ENCODE data around the gene GSTM5.

The GSTM5 gene

DNA sequence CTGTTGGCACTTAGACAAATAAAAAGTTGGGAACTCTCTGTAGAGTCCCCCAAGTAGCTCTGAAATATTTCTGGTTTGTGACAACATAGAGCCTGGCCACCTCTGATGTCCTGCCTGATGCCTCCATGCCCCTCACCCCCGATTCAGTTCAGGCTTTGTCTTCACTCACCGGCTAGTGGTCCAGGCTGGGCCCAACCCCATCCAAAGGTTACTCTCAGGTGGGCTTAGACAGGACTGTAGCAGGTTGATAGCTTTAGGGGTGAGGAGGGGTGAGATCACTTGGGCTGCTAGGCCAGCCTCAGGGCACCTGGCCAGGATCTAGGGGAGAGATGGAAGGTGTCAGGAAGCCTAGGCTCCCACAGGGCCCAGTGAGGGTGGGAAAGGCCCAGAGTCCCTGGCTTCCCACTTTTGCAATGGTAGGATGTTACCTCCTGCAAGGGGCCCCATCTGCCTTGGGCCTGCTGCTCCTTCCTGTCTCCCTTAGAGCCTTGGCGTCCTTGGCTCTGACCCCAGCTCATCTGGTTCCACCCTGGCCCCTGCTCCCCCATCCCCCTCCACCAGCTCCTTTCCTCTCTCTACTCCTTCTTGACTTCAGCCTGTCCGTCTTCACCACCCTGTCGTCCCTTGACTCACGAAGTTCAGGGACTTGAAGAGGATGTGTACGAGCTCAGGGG is 44.9 kb downstream of the GSTM5 start:
- DNase-seq (ENCODE audit: insufficient read length, low spot score) (no peak), FAIRE-seq (no peak)
- no peak for TF ChIP-seq POLR2A (IDR thresholded peaks at IDR 0.05; ENCODE audit: low read depth, low read length)

DNA sequence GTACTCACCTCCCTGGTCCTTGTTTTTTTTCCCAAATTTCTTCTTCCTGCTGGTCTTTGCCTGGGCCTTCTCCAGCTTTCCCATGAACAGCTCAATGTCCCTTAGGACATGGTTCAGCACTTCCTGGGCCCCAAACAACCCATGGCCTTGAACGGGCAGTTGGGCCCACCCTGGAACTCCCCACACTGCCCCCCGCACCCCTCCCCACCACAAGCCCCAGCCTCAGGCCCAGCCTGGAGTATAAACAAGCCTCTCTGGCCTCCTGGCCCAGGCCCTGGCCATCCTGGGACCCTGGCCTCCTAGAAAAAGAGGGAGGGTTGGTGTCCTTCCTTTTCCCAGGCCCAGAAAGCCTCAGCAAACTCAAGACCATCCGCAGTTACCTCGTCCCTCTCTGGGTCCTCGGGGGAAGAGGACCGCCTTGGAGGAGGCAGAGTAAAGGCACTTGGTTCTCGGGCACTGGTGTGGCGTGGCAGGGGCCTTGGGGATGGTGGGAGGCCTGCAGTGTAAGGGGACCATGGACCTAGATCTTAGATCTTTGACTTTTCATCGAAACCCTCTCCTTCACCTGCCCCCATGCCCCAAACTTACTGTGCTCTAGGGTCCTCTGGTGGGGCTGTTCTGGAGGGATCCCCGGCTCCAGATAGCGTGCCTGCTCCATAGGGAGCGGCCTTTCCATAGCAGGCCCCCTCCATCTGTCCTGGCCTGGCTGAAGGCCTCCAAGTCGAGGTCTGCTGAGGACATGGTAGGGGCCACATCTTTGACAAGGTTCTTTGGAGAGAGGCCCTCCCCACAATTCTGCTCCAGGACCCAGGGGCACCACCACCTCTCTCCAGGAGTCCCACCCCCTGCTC is 46.1 kb downstream of the GSTM5 start:
- no peak for FAIRE-seq
- no peak for TF ChIP-seq POLR2A (IDR thresholded peaks at IDR 0.05; ENCODE audit: low read depth, low read length)

DNA sequence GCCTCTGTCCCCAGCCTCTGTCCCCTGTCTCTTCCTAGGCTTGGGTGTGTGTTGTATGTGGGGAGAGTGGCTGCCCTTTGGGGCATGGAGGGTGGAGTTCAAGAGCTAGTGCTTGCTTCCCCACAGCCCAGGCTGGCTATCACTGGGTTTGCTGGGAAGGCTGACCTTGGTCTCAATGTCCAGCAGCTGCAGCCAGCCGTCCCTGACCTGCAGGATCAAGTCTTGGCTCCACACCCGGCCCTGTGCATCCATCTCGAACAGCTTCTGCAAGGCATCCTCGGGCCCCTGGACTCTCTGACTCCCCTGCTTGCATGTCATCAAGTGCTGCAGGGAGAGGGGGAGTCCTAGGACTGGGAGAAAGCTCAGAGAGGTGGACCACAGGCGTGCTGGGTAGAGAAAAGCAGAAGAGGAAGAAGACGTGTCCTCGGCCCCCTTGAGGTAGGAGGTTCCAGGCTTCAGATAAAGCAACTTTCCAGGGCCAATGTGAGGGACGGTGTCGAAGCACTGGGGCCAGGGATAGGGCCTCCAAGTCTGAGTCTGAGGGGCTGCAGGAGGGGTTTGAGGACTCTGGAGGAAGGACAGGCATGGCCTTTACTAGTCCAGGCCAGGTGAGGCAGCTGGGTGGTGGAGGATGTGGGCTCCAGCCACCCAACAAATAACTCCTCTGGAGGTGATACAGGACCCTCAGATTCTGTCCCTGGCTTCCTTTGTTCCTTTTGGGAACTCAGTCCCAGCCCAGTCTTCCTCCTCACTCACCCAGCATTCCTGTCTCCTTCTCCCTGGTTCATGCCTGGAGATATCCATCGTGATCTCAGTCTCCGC is 47.7 kb downstream of the GSTM5 start:
- TF ChIP-seq POLR2A (IDR thresholded peaks at IDR 0.05; ENCODE audit: low read depth, low read length), result no peak
- DNase-seq (ENCODE audit: insufficient read length, low spot score) (no peak), FAIRE-seq (no peak)

More for the DNA sequence above, 46.1 kb downstream of the GSTM5 start:
- no peak for DNase-seq (ENCODE audit: insufficient read length, low spot score)

DNA sequence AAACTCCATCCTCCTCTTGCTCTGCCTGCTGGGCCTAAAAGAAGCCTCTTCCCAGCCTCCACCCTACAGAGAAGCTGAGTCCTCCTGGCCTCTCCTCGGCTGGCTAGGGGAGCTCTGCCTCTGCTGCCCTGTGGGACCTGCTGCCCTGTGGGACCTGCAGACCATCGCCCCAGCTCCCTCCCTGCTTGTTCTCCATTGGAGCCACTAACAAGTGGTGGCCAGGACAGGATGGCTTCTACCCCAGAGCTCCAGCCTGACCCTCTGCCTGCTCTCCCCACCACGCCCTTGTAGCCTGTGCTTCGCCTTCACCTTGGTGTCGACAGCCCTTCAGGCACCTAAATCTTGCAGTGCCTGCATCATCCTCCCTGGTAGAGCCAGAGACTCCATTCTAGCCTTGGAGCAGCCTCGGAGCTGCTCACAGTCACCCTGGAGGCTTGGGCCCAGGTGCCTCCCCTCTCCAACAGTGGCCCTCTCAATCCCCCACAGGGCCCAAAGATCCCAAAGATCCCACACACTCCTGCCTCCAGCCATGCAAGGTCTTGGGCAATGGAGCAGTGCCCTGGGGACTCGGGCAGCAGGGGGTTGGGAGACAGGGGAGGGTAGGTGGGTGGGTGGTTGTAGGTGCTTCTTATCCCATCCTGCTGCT is 48.7 kb downstream of the GSTM5 start:
- no peak for TF ChIP-seq POLR2A (IDR thresholded peaks at IDR 0.05; ENCODE audit: low read depth, low read length)
- DNase-seq (ENCODE audit: insufficient read length, low spot score) (no peak), FAIRE-seq (no peak)

DNA sequence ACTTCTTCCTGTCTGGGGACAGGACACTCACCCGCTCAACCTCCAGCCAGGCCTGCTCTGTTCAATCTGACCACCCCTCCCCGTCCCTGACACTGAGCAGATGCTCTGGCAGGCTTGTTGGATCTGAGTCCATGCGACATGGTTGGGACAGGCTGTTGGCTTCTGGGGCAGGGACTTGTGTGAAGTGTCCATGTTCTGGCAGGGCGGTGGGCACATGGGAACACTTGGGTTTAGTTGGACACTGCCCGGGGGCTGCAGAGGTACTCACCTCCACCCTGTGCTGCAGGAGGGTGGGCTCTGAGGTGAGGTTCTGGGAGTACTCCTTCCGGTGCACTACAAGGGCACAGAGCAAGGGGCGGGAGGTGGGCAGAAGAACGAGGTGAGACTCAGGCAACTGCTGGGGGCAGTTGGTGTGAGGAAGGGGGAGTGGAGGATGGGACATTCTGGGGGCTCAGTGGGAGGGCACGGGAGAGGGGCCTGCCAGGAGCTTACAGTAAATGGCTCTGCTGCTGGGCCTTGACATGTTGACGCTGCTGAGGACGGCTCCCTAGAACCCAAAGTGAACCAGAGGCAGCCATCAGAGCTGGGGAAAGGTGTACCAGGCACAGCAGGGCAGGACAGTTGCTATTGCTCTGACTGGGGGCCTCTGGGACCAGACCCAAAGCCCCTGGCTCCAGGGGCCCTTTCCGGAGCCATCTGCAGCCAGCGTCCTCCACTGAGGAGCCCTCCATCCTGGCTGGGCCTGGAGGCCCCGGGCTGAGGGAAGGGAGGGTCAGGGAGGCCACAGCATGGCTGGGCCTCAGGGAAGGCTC is 49.4 kb downstream of the GSTM5 start:
- FAIRE-seq, result no peak
- DNase-seq (ENCODE audit: insufficient read length, low spot score), result no peak
- TF ChIP-seq POLR2A (IDR thresholded peaks at IDR 0.05; ENCODE audit: low read depth, low read length), result no peak

DNA sequence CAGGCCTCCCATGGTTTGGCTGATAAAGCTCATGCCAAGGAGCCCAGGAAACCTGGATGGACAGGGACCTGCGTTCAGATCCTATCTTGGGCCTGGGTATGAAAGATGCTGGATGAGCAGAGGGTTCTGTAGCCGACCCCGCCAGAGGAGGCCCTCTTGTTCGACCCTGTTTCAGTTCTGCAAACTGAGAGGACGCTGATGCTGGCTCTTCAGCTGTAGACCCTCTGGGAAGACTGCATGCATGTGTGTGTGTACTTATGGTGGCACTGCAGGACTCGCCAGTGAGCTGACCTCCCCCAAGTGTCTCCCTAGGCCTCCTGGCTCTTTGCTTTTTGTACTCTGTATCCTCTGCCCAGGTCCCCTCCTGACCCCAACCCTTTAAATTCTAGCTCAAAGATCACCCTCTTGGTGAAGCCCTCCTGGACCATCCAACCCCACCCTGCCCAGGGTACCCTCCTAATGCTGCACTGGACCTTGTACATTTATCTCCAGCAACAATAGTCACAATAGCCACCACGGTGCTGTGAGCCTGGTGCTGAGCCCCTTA is 50.1 kb downstream of the GSTM5 start:
- no peak for TF ChIP-seq POLR2A (IDR thresholded peaks at IDR 0.05; ENCODE audit: low read depth, low read length)
- FAIRE-seq (no peak), DNase-seq (ENCODE audit: insufficient read length, low spot score) (no peak)

DNA sequence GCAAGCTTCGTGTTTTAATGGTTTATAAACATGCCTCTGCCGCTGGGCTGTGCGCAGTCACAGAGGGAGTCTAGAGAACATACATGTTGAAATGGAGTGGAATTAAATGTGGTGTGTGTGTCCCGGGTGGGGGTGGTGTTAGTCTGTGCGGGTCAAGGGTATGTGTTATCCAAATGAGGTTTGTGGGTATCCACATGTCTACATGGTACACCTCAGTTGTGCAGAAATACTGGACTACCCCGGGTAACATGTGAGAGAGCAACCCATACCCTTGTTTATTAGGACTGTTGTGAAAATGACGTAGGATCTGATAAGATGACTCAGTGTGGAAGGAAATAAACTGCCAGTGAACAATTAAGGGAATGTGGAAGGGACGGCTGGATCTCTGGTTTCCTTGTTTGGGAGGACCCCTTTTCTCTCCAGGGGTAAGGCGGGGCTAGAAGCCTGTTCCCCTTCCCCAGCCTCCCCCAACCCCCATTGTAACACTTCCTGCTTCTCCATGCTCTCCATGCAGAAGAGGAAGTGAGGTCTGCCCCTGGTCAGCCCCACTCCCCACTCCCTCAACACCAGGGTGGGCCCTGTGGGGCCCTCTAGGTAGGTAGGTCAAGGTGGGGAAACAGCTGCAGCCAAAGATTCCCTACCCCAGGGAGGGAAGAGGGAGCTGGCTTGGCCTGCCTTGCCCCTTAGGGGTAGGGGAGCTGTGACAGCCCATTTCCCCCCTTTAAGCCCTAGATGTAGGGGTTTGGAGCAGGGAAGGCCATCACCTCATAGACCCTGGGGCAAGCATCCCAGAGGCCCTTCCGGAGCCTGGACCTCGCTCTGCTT is 51.0 kb downstream of the GSTM5 start:
- DNase-seq (ENCODE audit: insufficient read length, low spot score) (no peak), FAIRE-seq (no peak)
- no peak for TF ChIP-seq POLR2A (IDR thresholded peaks at IDR 0.05; ENCODE audit: low read depth, low read length)

DNA sequence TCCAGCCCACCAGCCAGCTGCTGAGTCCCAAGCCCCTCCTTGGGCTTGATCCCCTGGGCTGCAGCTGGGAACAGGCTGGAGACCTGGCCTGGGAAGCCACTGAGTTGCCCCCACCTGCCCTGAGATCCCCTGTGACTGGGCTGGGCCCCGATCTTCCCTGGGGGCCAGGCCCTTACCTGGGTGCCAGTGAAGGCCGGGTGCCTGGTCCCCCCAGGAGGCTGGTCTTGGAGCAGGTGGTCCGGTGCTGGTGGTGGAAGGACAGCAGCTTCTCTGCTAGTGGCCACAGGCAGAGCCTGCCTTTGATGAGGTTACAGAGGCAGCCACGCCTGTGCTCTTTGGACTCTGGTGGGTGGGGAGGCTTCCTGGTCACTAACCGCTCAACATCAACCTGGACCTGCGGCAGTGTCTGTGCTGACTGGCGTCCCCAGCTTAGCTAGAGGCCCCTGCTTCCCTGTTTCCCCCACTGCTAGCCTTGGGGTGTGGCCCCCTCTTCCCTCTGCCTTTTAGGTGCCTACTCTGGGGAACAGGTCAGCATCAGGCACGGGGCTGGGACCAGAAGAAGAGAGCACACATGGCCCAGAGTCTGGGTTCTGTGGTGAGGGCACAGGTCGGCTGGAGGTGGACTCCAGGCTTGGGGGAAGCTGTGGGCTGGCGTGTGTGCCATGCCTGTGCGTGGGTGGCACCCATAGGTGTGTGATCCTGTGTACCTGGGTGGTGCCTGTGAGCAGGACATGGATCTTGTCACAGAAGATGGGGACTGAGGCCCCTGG is 51.8 kb downstream of the GSTM5 start, which contains the start of gene EPS8L3:
EPS8L3 (minus strand) TSS at position 278 of the 770 bp plus-strand sequence. CDS start 2,174 bp downstream, outside the sequence.
- TF ChIP-seq POLR2A (IDR thresholded peaks at IDR 0.05; ENCODE audit: low read depth, low read length), result no peak
- DNase-seq (ENCODE audit: insufficient read length, low spot score) (no peak), FAIRE-seq (no peak)

DNA sequence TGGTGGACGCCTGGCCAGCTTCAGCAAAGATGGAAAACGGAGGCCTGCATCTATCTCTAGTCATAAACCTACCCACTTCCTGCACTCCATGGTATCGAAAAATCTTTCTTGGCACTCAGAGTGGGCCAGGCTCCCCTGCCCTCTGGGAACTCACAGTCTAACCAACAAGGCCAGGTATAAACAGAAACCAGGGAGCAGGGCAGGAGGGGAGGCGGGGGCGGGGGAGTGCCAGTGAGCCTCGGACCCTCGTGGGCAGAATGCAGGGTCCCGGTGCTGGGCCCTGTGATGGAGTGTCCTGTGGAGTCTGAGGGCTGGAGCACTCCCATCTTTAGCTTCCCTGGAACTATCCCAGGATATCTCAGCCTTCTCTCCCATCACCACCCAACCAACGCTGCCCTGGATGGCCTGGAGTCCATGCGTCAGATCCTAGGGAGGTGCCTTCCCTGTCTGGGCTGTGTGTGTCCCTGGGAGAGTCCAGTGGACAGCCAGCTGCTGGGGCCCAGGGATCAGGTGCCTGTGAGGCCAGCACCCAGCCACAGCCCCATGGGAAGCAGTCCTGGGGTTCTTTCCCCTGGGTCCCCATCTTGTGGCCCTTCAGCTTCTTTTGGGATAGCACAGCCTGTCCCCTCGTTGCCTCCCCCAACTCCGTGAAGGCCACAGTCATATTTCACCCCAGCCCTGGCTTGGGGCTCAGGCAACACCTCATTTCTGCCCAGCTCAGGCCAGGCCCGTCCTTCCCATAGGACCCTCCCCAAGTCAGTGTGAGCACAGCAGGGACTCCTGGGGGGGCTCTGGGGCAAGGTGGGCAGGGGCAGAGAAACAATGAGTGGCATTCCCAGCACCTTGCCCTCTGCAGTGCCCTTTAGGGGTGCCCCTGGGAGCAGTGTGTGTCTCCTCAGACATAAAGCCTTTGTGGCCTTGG is 52.8 kb downstream of the GSTM5 start:
- DNase-seq (ENCODE audit: insufficient read length, low spot score), result no peak

DNA sequence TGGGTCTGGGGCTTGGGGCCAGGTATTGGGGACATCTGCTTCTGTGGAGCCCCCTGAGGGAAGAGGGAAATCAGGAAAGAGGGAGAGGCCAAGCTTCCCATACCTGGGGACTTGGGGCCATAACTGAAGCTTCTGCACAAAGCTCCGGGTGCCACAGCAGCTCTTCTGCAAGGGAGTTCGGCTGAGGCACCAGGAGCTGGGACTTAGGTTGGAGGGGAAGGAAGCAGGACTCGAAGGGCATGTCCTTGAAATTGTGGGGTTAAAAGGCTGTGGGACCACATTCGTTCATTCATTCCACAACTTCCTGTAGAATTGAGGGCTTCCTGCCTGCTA is 53.4 kb downstream of the GSTM5 start:
- DNase-seq (ENCODE audit: insufficient read length, low spot score), result no peak
- no peak for FAIRE-seq
- no peak for TF ChIP-seq POLR2A (IDR thresholded peaks at IDR 0.05; ENCODE audit: low read depth, low read length)

More for the DNA sequence above, 52.8 kb downstream of the GSTM5 start:
- no peak for TF ChIP-seq POLR2A (IDR thresholded peaks at IDR 0.05; ENCODE audit: low read depth, low read length)
- no peak for FAIRE-seq

Data from H54 (cell line).